A549 treated with Mapracorat at 1 μM for 4 hours (cell line): ENCODE data around the gene NLK. TPM values are rescaled to one million over a fixed set of nuclear protein-coding genes. Genes with fewer than 3 reads are reported as not detected.

Experiments used
- total RNA-seq: library from RNA; stranded (reverse); fragments of 200-300 nt; extraction: Qiagen RNA extraction; gene quantifications from 5 replicates; pipeline ENCODE4 v1.2.3, GENCODE V29; 2022

The NLK gene
- total RNA-seq: 6.8 to 10.6 TPM (median 8.9 TPM) in 5 replicates

GRCh38 chr17:28042657-28042720 lies at the start of gene NLK:
TSS of gene NLK (plus strand) at chr17:28042677. CDS start at chr17:28042874, 197 bp downstream.

Other genes with a start within 250 kb of the NLK start
- 0.10 to 0.27 TPM (median 0.19 TPM) in 5 replicates for gene NOS2, start 242.1 kb upstream of the NLK start, total RNA-seq
- gene LYRM9, start 149.3 kb upstream of the NLK start, total RNA-seq: 1.00 to 3.4 TPM (median 1.9 TPM) in 5 replicates